SK-N-MC (cell line): ENCODE measurements around the gene ADAMTS5.

Experiments used
- EZH2 ChIP-seq: fragments of 200-600 bp; sonication (generic); IDR thresholded peaks from one replicate; pipeline ENCODE4 v1.6.1; 2017; ENCODE audit warnings: antibody characterized with exemption
- FOXP2 ChIP-seq: optimal IDR thresholded peaks from 2 replicates; pipeline ENCODE3; 2011; ENCODE audit warnings: mild to moderate bottlenecking, moderate library complexity; ENCODE audit not compliant: insufficient read depth; ENCODE audit errors: extremely low read length, control extremely low read depth
- POLR2AphosphoS5 ChIP-seq: IDR thresholded peaks from 2 replicates; pipeline ENCODE4 v1.6.1; 2012; ENCODE audit warnings: mild to moderate bottlenecking, low read depth, low read length, borderline replicate concordance

GRCh38 chr21:26943921-26944320 is 23.0 kb downstream of the ADAMTS5 start:
- TF ChIP-seq EZH2: no peak
- no peak for TF ChIP-seq POLR2AphosphoS5
- TF ChIP-seq FOXP2: no peak
